Stimulated activated naive CD4-positive, alpha-beta T cell treated with Interleukin-2 at 50 U/mL for 16 hours (primary cell): ENCODE data around the gene ALK.

Source experiments
- DNase-seq: peaks from one replicate; lab custom pipeline; 2025; lab: John Stamatoyannopoulos, UW

The ALK gene

GRCh38 chr2:29490045-29490444 lies 431.3 kb downstream of the ALK start:
- no peak for DNase-seq

- no peak for DNase-seq
Measured at GRCh38 chr2:29489568-29489967, 431.8 kb downstream of the ALK start.

- no peak for DNase-seq
Measured at GRCh38 chr2:29487967-29488555, 433.3 kb downstream of the ALK start.

GRCh38 chr2:29485631-29486030 lies 435.8 kb downstream of the ALK start:
- DNase-seq = no peak

- no peak for DNase-seq
Measured at GRCh38 chr2:29485117-29485516, 436.3 kb downstream of the ALK start.

GRCh38 chr2:29482867-29483266 lies 438.5 kb downstream of the ALK start:
- no peak for DNase-seq

- no peak for DNase-seq
Measured at GRCh38 chr2:29482348-29482747, 439.0 kb downstream of the ALK start.

GRCh38 chr2:29481313-29481712 lies 440.1 kb downstream of the ALK start:
- DNase-seq = no peak

- no peak for DNase-seq
Measured at GRCh38 chr2:29480426-29480825, 441.0 kb downstream of the ALK start.

- no peak for DNase-seq
Measured at GRCh38 chr2:29479401-29479800, 442.0 kb downstream of the ALK start.

- no peak for DNase-seq
Measured at GRCh38 chr2:29478641-29479040, 442.7 kb downstream of the ALK start.

GRCh38 chr2:29477186-29477585 lies 444.2 kb downstream of the ALK start:
- no peak for DNase-seq

- no peak for DNase-seq
Measured at GRCh38 chr2:29475499-29475898, 445.9 kb downstream of the ALK start.

GRCh38 chr2:29469961-29470360 lies 451.4 kb downstream of the ALK start:
- DNase-seq = no peak

- DNase-seq = no peak
Measured at GRCh38 chr2:29469516-29469915, 451.9 kb downstream of the ALK start.

- no peak for DNase-seq
Measured at GRCh38 chr2:29463181-29463900, 458.0 kb downstream of the ALK start.

GRCh38 chr2:29462293-29462692 lies 459.1 kb downstream of the ALK start:
- no peak for DNase-seq

- DNase-seq = no peak
Measured at GRCh38 chr2:29460190-29460589, 461.2 kb downstream of the ALK start.

- DNase-seq = no peak
Measured at GRCh38 chr2:29459445-29460179, 461.8 kb downstream of the ALK start.

GRCh38 chr2:29456429-29456828 lies 465.0 kb downstream of the ALK start:
- no peak for DNase-seq

GRCh38 chr2:29455200-29455860 lies 466.1 kb downstream of the ALK start:
- DNase-seq = no peak

GRCh38 chr2:29452036-29452435 lies 469.4 kb downstream of the ALK start:
- DNase-seq = no peak
